Stimulated activated CD4-positive, alpha-beta T cell treated with anti-CD3 and anti-CD28 coated beads, TNF-alpha, amount 100 ng/mL, for 24 hours (primary cell): ENCODE measurements around the gene TTC28.
A peak's percentile ranks its signal among the peaks of the same experiment; 100 is the strongest.

Experiments
- DNase-seq, 3 experiments: peaks; one replicate each; pipeline ENCODE4 v3.0.0-alpha.2; 2020; ENCODE audit warnings: low read depth in 3 of 3

Gene TTC28

GRCh38 chr22:28021998-28022660, 657.5 kb downstream of the TTC28 start:
- no peak for DNase-seq

GRCh38 chr22:28021116-28021997, 658.3 kb downstream of the TTC28 start:
- DNase-seq: no peak

- DNase-seq: peak; percentile 35 to 67 (median 42)
Measured at GRCh38 chr22:28019881-28020861, 659.5 kb downstream of the TTC28 start.

GRCh38 chr22:28019360-28019759, 660.3 kb downstream of the TTC28 start:
- no peak for DNase-seq

GRCh38 chr22:28018461-28018927, 661.1 kb downstream of the TTC28 start:
- DNase-seq: no peak

GRCh38 chr22:28017859-28018258, 661.8 kb downstream of the TTC28 start:
- no peak for DNase-seq

- no peak for DNase-seq
Measured at GRCh38 chr22:28017558-28017820, 662.2 kb downstream of the TTC28 start.

- no peak for DNase-seq
Measured at GRCh38 chr22:28016781-28017557, 662.7 kb downstream of the TTC28 start.

- no peak for DNase-seq
Measured at GRCh38 chr22:28015676-28016601, 663.7 kb downstream of the TTC28 start.

- DNase-seq: no peak
Measured at GRCh38 chr22:28015046-28015425, 664.6 kb downstream of the TTC28 start.

GRCh38 chr22:28014211-28015045, 665.2 kb downstream of the TTC28 start:
- no peak for DNase-seq

- DNase-seq: no peak
Measured at GRCh38 chr22:28013611-28014010, 666.0 kb downstream of the TTC28 start.

- no peak for DNase-seq
Measured at GRCh38 chr22:28012832-28013460, 666.7 kb downstream of the TTC28 start.

- DNase-seq: peak; percentile 64 to 73 (median 65)
Measured at GRCh38 chr22:28009272-28009827, 670.3 kb downstream of the TTC28 start.

- DNase-seq: no peak
Measured at GRCh38 chr22:28008649-28009048, 671.0 kb downstream of the TTC28 start.

- no peak for DNase-seq
Measured at GRCh38 chr22:28008056-28008455, 671.6 kb downstream of the TTC28 start.

- DNase-seq: no peak
Measured at GRCh38 chr22:28006271-28006670, 673.4 kb downstream of the TTC28 start.

GRCh38 chr22:28005513-28005912, 674.1 kb downstream of the TTC28 start:
- DNase-seq: no peak
